Stimulated activated CD4-positive, alpha-beta T cell treated with anti-CD3 and anti-CD28 coated beads, Interleukin-15, amount 100 ng/mL, for 48 hours (primary cell): ENCODE measurements around the gene NGLY1.
A peak's percentile ranks its signal among the peaks of the same experiment; 100 is the strongest.

ENCODE experiments used
- DNase-seq, 2 donors: peaks; one replicate each; pipeline ENCODE4 v3.0.0-alpha.2; 2020; ENCODE audit warnings: low read depth in 2 of 2

Gene NGLY1

DNA sequence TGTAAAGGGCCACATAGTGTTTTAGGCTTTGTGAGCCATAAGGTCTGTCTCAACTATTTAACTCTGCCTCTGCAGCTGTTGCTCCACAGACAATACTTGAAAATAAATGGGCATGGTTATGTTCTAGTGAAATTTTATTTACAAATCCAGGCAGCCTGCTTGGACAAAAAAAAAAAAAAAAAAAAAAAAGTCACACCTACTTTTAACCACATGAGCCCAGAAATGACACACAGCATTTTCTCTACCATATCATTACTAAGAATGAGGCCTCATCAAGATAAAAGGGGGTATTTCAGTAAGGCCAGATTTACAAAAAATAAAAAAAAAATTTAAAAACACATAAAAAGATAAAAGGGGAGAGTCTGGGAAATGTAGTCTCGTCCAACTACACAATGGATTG, 1.7 kb upstream of the NGLY1 start:
- DNase-seq, result no peak

DNA sequence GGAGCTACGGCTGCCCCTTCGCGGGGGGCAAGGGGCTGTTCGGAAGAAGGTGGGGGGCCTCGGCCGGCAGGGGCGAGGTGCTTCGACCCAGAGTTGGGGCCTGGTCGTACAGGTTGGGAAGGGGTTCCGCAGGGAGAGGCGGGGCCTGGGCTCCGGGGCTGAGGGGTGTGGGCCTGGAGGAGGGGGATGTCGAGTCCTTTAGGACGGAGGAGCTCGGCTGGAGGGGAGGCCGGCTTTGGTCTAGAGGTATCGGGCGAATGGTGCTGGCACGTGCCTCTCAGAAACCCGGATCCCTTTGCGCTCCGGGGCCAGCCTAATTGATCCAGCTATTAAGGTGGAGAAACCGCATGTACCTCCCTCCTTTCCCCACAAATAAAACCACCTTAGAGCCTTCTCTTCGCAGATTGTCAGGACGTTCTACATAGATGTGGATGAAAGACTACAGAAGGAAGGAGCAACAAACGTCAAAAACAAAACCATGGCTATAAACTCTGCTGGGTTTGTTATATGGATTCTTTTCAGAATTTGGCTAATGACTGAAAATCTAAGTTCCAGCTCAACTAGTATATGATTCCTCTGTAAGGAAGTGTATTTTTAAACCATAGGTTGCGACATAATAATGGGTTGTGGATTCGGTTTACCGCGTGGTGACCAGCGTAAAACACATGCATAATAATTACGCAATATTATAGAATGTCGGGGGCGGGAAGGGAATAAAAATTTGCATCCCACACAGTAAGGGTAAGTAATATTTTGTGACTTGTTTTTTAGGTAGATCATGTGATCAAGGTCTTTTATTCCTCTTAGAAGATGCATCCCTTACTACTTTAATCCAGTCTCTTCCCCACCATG, 644 bp upstream of the NGLY1 start:
- DNase-seq, result peak in 1 of 2 donors; percentile 26

DNA sequence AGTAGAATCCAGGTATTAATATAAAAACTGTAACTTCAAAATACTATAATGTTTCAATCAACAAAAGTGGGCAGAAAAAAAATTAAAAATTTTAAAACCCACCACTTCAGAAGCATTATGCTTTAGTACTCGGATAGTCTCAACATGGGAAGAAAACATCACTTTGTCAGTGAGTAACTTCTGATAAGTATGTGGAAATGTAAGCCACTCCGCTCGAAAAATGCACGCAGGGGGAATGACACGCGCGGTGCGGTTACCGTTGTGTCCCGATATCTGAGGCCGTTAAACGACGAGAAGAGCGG, 656 bp downstream of the NGLY1 start:
- DNase-seq, result no peak

DNA sequence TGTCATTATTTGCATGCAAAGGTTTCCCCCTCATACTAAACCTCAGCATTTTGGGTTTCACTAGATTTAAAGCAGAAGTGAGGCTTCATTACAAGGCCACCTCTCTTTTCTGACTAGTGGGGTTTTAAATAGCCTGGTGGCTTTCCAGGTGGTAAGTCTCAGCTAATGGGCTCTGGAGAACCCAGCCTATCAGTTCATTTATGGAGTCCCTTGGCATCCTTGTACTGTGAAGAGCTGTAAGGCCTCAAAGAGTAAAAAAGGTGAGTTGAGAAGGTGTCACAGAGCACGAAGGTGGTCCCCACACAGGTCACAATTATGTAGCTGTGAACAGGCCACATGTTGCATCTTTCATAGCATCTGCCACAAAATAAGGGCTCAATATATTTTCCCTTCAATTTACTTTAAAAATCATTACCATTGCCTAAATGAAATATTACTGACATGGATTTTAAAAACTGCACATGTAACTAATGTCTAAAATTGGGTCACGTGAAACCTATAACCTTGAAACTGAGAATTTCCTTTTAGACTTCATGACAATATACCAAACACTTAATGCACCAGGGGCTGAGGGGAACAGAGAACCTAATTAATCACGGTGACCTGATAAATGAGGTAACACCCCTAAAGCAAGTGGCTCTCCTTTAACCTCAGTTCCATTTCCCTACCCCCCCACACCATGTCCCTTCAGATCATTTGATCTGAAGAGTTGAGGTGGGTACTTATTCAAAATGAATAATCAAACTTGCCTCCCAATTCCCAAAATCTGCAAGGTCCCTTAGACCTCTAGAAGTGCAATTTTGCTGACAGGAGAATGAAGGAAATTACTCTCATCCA, 1.3 kb downstream of the NGLY1 start:
- no peak for DNase-seq

DNA sequence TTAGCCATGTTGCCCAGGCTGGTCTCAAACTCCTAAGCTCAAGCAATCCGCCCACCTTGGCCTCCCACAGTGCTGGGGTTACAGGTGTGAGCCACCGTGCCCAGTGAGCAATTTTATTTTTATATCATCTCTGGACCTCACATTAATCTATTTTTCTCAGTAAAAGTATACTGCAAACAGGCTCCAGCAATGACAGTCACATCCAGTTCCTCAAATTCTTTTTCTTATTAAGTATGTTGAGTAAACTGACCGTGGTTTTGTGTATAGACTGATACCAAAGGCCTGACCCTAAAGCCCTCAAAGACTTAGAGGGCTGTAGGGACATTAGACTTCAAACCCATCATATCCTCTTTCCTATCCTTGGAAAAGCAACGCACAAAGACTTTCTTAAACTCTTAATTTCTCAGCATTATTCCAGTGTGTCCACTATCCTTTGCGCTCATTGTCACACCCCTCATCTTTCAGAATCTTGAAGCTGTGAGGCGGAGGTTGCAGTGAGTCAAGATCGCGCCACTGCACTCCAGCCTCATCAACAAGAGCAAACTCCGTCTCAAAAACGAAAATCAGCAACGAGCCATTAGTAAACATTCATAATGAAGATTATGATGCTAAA, 2.0 kb downstream of the NGLY1 start:
- DNase-seq, result no peak

DNA sequence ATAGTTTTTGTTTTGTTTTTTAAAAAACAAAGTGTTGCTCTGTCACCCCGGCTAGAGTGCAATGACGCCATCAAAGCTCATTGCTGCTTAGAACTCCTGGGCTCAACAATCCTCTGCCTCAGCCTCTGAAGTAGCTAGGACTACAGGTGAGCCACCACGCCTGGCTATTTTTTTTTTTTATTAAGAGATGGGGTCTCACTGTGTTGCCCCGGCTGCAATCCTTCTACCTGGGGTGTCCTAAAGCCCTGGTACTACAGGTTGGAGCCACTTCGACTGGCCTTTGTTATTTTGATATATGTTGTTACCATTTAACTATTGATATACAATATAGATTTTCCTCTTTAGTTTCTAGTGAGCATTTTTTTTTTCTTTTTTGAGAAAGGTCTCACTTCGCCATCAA, 2.6 kb downstream of the NGLY1 start:
- DNase-seq, result no peak

DNA sequence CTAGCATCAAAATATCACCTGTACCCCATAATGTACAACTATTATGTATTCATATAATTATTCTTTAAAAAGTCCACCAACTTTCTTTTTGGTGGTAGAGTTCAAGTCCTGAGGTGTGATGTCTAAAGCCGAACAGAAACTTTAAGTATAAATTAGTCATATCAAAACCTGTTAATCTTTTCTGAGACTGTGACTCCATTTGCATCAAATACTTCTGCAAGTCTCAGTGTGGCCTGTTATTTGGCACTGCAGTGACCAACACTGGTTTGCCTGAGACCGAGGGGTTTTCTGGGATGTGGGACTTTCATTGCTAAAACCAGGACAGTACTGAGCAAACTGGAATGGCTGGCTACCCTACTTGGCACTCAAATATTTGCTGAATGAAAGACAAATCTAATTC, 7.3 kb downstream of the NGLY1 start:
- no peak for DNase-seq

DNA sequence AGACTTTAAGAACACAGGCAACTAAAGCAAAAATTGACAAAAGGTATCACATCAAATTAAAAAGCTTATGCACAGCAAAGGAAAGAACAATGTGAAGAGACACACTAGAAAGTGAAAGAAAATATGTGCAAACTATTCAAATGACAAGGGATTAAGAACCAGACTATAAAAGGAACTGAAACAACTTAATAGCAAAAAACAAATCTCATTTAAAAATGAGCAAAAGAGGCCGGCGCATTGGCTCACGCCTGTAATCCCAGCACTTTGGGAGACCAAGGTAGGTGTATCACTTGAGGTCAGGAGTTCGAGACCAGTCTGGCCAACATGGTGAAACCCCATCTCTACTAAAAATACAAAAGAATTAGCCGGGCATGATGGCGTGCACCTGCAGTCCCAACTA, 14.4 kb downstream of the NGLY1 start:
- DNase-seq, result no peak

DNA sequence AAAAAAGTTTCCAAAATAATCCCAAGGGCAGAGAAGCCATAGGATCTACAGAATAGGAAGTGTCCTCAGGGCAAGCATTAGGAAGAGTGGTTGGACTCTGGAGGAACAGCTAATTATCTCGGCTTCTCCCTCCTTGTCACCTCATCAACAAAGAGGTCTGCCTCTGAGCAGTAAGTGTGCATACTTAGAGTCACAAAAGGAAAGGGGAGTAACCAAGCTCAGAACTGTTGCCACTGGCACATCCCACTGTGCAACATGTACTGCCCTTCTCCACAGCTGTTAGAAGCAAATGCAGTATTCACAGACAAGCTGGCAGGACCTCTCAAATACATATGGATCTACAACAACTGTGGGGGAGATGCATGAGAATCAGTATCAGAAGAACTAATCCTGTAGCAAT, 31.5 kb downstream of the NGLY1 start:
- no peak for DNase-seq

DNA sequence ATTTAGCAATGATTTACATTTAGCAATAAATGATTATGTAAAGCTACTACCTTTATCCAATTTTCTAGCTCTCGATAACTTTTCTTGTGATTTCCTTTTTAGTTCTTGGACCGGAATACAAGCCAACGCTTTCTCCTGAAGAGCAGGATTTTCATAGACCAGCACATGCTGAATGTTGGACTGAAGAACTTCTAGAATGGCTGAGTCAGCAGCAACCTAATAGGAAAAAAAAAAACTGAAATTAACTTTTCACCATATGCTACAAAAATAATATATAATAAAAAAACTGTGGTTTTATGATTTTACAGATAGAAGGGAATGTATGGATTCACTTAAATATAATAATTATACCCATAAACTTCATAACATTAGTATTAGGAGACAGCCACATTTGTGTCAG, 32.2 kb downstream of the NGLY1 start:
- no peak for DNase-seq

DNA sequence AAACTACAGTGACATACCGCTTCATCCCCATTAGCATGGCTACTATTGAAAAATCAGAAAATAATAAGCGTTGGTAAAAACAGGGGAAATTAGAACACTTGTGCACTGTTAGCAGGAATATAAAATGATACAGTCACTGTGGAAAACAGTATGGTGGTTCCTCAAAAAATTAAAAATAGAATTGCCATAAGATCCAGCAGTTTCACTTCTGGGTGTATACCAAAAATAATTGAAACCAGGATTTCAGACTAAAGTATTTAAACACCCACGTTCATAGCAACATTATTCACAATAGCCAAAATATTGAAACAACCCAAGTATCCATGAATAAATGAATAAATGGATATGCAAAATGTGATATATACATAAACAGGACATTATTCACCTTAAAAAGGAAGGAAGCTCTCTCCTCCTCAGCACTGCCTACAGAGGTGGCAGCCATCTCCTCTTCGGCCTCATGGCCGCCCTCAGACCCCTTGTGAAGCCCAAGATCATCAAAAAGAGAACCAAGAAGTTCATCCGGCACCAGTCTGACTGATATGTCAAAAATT, 34.1 kb downstream of the NGLY1 start:
- no peak for DNase-seq

DNA sequence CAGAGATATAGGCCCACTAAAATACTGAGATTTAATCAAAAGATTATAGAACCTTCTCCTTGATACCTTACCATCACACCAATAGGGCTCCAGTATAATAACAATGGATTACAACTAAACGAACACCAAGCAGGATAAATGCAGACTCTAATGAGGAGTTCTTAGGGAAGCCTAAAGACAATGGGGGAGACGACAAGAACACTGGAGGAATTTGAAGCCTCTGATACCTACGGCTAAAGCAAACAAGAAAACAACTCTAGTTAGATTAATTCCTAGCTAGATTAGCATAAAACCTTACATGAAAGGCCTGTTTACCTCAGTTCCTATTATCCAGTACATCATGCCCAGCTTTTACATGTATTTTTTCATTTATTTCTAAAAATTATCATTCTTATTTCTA, 35.1 kb downstream of the NGLY1 start:
- no peak for DNase-seq

DNA sequence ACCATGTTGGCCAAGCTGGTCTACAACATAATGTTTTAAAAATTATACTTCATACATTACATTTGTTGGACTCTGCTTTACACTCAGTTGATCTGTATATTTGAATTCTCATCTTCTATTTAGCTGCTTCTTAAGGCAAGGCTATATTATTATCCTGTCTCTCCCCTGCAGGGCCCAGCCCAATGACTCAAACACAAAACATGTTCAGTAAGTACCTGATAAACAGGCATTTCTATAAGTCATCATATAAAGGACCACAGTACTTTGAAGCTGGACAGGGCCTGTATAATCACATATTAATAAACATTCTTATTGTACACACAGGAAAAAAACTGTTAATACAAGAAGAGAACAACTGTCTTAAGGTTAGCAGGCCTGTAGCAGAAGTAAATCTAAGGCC, 36.2 kb downstream of the NGLY1 start:
- no peak for DNase-seq

DNA sequence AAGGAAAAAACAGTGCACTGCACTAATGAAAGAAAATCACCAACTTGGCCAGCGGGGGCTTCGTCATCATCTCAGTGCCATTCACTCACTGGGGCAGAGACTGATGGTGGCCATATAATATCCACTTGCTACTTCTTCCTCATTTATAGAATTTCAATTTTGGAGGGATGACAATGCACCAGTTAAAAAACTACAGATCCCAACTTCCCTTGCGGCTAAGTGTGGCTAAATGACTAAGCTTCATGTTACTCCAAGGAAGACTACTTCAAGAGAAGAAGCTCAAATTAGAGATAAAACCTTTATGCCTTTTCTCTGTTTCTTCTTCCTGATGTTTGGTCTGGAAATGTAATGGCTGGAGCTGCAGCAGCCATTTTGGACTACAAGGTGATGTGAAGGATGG, 38.8 kb downstream of the NGLY1 start:
- no peak for DNase-seq

DNA sequence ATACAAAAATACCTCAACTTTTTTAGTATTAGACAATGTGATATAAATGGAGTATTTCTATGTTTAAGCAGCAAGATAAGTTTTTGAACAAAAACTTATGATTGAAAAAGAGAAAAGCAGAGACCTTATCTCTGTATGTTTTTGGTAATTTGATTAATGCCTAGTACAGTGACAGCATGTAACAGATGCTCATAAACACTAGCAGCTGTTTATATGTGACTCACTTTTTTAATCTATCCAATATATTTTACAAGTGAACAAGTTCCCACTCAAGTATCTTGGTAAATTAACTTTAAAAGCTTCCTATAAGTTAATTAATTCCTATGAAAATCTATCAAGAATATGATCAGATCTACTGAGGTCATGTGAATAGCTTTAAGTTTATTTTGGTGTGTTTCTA, 55.1 kb downstream of the NGLY1 start:
- DNase-seq, result no peak

DNA sequence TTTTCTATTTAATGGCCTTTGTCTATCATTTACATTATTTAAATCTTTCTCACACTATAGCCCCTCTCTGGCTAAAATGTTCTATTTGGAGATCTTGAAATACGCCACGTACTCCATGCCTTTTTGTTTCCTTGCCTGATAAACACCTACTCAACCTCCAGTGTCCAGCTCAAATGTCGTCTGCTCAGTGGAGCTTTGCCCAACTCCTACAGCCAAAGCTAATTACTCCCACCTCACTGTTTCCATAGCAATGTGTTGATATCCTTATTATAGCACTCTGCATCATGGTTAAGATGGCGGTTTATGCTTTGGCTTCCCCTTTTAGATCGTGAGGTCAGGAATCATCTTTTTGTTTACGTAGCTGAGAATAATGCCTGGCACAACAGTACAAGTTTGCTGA, 55.9 kb downstream of the NGLY1 start:
- no peak for DNase-seq

DNA sequence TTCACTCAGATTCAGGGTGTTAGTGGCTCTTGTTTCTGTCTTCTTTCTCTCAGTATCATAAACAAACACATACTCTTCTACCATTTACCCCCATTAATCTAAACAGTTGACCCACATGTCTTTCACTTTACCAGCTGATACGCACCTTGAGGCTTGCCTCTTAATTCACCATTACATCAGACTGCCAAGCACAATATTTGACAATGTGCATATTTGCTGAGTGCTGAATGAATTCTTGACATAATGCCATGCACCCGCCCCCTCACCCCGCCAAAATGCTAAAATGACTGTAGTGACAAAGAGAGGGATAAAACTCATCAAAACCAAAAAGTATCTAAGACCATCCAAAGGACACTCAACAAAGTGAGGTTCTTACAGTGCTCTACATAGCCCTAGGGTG, 57.4 kb downstream of the NGLY1 start:
- no peak for DNase-seq

DNA sequence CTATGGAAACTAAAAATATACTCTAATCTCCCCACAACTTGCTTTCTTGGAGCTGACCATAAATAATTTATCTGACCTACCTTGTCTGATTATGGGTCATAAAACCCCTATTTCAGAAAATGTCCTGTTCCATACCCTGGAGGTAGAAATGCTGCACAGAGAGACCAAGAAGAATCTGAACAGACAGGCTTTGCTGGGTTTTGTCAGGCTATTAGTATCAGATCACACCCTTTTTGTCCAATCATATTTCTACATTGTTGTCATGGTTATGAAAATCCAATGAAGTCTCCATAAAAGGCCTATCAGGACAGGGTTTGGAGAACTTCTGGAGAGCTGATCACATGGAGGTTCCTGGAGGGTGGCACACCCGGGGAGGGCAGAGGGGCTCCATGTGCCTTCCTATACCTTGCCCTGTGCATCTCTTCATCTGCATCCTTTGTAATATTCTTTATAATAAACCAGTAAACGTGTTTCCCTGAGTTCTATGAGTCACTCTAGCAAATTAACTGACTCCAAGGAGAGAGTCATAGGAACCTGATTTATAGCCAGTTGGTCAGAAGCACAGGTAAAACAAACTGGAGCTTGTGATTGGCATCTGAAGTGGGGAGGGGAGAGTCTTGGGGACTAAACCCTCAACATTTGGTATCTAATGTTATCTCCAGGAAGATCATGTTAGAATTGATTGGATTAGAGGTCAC, 58.1 kb downstream of the NGLY1 start:
- DNase-seq, result no peak

DNA sequence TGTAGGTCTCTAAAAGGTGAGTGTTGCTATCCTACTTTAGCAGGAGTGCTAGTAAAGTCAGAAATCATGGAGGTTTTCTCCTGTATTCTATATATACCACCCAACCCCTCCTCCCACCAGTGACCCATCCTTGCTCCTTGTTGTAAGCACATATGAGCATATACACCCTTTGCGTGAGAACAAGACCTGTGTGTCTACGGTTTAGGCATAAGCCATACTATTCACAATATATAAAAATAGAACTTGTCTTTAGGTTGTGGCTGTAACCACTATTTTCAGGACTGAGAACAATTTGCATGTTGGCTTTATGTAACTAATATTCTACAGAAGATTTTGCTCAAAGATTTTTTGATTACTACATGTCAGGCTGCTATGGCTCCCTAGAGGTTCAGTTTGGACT, 59.4 kb downstream of the NGLY1 start:
- no peak for DNase-seq

DNA sequence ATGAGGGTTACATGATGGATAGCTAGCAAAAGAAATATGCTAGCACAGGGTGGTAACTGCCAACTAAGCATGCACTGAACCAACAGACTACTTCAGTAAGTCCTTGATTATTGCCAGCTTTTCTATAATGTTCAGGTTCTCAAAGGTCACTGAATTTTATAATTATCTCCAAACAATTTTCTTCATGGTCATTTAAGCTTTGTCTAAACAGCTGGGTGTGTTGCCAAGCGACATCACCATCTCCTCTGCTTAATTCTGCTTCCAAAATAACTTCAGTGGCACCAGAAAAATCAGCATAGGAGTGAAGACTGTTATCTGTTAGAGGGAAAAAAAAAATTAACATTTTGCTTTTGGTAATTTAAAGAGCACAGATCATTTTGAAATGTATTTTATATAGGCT, 63.9 kb downstream of the NGLY1 start:
- DNase-seq, result no peak

DNA sequence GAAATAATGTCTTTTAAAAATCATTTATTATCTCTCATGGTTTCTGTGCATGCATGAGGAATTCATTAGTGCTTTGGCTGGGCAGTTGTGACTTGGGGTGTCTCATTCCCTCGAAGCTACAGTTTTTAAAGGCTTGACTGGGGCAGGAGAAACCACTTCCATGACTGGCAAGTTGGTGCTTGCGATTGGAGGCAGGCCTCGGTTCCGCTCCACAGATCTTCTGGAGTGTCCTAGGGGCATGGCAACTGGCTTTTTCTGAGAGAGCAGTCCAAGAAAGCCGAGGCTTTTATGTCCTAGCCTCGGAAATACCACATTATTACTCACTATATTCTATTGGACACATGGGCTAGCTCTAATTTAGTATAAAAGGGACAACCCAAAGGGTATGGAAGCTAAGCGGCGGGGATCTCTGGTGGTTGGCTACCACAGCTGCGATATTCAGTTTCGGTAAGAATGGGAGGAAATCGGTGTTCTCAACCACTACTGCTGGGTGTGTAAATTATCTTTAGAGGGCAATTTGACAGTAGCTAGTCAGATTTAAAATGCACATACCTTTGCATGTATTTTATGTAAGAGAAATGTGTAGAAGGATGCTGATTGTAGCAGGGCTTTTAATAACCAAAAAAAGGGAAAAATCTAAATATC, 69.8 kb downstream of the NGLY1 start:
- DNase-seq, result no peak

DNA sequence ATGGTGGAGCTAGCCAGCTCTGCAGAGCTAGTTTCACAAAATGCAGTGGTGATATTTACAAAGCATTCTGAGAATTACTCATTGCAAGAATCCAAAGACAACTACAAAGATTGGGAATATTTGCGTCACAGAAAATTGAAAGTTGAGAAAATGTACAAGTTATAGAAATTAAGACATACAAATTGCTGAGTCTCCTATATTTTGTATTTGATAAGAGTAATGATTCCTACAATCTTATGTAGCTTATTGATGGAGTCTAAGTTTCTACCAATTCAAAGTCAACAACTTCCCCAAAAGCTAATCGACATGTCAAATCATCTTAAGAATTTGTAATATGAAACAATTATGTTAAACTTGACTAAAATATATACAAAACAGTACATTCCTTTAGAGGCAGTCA, 72.2 kb downstream of the NGLY1 start:
- DNase-seq, result no peak
